Measurements from ENCODE around the gene CSF2RB.

DNA sequence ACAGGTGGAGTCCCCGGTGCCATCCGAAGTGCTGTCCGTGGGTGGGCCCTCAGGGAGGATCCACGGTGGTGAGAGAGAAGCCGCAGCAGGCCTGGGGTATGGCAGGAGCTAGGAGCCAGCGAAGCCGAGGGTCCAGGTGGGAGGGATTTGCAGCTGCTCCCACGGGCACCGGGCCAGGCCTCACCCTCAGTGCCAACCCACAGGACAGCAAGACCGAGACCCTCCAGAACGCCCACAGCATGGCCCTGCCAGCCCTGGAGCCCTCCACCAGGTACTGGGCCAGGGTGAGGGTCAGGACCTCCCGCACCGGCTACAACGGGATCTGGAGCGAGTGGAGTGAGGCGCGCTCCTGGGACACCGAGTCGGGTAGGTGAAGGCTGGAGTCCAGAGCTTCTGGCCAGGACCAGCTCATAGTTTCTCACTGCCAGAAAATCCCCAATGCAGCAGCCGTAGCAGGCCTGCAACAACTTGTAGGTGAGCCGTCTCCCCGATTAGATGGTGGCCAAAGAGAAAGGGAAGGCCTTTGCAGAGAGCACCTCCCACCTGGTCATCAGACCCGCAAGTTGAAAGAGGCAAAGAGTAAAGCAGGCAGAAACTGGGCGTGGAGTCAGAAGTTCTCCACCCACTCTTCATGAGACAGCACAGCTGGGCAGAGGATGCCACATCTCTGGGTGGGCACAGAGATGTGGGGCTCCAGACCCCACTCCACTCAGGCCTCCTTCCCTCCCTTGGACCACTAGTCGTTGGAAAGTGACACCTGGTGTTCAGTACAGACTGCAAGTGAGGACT is 20.4 kb downstream of the CSF2RB start:
- no peak for TF ChIP-seq EP300 (IDR thresholded peaks at IDR 0.05)
- TF ChIP-seq, protein P1, sequence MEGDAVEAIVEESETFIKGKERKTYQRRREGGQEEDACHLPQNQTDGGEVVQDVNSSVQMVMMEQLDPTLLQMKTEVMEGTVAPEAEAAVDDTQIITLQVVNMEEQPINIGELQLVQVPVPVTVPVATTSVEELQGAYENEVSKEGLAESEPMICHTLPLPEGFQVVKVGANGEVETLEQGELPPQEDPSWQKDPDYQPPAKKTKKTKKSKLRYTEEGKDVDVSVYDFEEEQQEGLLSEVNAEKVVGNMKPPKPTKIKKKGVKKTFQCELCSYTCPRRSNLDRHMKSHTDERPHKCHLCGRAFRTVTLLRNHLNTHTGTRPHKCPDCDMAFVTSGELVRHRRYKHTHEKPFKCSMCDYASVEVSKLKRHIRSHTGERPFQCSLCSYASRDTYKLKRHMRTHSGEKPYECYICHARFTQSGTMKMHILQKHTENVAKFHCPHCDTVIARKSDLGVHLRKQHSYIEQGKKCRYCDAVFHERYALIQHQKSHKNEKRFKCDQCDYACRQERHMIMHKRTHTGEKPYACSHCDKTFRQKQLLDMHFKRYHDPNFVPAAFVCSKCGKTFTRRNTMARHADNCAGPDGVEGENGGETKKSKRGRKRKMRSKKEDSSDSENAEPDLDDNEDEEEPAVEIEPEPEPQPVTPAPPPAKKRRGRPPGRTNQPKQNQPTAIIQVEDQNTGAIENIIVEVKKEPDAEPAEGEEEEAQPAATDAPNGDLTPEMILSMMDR (IDR thresholded peaks at IDR 0.05) = no peak
